GM21381 (cell line): ENCODE results near the gene EXOC1.
"Not testable (repeated sequence)": the region's sequence is repeated elsewhere in the genome, so short reads cannot be mapped to it uniquely, and the experiment has no call there.

Experiments used
- ATAC-seq: cut with Tn5 transposase; IDR thresholded peaks from one replicate; pipeline ENCODE4 v1.9.1; 2021; ENCODE audit warnings: mild to moderate bottlenecking, moderate library complexity; ENCODE audit not compliant: unreplicated experiment

Gene EXOC1, protein sequence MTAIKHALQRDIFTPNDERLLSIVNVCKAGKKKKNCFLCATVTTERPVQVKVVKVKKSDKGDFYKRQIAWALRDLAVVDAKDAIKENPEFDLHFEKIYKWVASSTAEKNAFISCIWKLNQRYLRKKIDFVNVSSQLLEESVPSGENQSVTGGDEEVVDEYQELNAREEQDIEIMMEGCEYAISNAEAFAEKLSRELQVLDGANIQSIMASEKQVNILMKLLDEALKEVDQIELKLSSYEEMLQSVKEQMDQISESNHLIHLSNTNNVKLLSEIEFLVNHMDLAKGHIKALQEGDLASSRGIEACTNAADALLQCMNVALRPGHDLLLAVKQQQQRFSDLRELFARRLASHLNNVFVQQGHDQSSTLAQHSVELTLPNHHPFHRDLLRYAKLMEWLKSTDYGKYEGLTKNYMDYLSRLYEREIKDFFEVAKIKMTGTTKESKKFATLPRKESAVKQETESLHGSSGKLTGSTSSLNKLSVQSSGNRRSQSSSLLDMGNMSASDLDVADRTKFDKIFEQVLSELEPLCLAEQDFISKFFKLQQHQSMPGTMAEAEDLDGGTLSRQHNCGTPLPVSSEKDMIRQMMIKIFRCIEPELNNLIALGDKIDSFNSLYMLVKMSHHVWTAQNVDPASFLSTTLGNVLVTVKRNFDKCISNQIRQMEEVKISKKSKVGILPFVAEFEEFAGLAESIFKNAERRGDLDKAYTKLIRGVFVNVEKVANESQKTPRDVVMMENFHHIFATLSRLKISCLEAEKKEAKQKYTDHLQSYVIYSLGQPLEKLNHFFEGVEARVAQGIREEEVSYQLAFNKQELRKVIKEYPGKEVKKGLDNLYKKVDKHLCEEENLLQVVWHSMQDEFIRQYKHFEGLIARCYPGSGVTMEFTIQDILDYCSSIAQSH

GRCh38 chr4:55853484-55854046 is at the start of gene EXOC1:
Gene EXOC1, plus strand, starts transcription at chr4:55853648. Its CDS starts 4,676 bp downstream, at chr4:55858324.
- peak; percentile 99 for ATAC-seq

DNA sequence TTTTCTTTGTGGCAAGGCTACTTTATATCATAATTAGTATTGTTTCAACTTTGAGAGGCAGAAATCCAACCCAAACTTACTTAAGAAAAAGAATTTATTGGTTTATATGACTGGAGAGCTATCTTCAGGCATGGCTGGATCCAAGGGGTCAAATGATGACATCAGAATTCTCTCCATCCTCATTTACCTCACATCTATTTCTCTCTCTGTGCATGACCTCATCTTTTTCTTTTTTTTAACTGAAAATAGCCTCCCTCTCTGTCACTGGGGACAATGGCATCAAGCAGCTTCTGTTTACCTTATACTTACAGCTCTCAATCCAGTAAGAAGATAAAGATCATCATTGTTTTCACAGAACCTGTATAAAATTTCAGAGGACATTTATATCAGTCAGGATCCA is 45.9 kb upstream of the EXOC1 start:
- no peak for ATAC-seq

GRCh38 chr4:55808186-55808585 is 45.3 kb upstream of the EXOC1 start:
- ATAC-seq, result no peak

GRCh38 chr4:55808632-55809031 is 44.8 kb upstream of the EXOC1 start:
- no peak for ATAC-seq

GRCh38 chr4:55817691-55818090 is 35.8 kb upstream of the EXOC1 start:
- ATAC-seq, result no peak

GRCh38 chr4:55819634-55820033 is 33.8 kb upstream of the EXOC1 start, which contains the start of gene EXOC1L:
Gene EXOC1L, plus strand, starts transcription at chr4:55819790. Its CDS starts 237 bp downstream, at chr4:55820027.
- no peak for ATAC-seq

- ATAC-seq, result no peak
Observed at GRCh38 chr4:55820279-55820678, 33.2 kb upstream of the EXOC1 start.

DNA sequence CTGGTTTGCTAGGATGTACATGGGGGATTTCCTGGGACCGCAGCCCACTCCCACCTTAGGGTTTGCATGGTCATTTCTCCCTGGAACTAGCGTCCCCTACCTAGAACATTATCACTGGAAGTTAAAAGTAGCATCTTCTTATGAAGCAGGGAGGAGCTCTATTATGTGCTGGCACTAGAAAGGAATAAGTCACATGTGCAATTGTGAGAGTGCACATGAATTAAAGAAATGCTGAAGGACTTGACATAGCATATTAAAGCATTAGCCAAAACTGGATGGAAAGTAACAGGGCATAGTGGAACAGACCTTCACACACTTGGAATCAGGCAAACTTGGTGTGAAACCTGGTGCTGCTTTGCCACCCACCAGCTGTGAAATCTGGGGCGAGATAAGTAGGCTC is 31.1 kb upstream of the EXOC1 start:
- no peak for ATAC-seq

DNA sequence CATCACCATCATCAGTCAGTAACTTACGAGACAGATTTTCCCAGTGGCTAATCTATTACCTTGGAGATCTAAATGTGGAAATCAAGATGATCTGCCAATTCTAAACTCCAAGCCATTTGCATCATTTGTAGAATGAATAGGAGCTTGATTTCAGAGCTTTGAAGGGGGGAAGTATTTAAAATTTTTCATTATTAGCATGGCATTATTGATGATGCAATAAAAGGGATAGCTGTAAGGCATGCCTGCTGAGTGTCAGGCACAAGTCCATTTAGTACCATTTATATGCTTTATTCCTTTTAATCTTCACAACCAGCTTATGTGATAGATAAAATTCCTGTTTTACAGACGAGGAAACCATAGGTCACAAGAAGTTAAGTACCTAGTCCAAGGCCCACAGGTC is 28.6 kb upstream of the EXOC1 start:
- ATAC-seq, result no peak

GRCh38 chr4:55826986-55827385 is 26.5 kb upstream of the EXOC1 start:
- ATAC-seq, result no peak

DNA sequence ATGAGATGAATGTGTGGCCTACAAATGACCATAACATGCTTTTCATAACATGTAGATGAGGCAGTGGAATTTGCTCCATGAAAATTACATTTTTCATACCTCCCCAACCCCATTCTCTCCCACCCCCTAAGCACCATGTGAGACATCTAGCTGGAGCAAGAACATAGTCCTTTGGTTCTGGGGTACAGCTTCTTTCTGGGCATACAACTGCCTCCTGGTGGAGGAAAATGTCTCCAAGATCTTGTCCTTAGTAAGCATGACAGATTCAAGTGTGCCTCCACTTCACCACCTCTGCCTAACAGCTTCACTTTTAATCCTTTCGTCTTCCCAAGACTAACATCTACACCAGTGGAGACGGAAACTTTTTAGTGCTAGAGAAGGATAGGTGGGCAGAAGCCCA is 25.9 kb upstream of the EXOC1 start:
- ATAC-seq, result no peak

- no peak for ATAC-seq
Observed at GRCh38 chr4:55830048-55830447, 23.4 kb upstream of the EXOC1 start.

- no peak for ATAC-seq
Observed at GRCh38 chr4:55830716-55831115, 22.7 kb upstream of the EXOC1 start.

DNA sequence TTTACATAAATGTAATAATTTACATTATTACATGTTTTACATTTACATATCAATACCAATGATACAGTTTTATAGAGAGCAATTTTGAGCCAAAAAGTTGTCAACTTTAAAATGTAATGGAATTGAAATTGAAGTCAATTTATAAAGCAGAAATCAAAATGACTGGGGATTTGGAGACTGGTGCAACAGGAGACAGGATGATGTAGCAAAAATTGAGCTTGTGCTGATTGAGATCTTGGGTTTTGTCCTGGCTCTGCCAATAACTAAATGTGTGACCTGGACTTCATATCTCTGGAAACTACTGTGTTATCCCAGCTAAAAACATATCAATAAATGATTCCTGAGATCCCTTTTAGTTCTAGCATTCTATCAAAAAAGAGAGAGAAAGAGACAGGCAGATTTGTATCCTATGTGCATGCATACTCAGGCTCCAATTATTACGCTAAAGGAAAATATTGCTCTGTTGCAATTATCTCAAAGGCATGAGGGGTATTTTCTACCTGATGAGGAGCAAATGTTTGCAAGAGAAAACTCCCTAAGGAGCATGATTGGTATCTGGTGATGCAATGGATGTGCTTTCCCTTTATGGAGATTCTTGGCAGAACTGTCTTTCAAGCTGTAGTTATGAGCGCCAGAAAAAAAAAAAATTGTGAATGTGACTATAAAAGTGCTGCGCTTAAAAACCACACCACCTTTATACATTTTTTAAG is 19.2 kb upstream of the EXOC1 start:
- ATAC-seq, result no peak

DNA sequence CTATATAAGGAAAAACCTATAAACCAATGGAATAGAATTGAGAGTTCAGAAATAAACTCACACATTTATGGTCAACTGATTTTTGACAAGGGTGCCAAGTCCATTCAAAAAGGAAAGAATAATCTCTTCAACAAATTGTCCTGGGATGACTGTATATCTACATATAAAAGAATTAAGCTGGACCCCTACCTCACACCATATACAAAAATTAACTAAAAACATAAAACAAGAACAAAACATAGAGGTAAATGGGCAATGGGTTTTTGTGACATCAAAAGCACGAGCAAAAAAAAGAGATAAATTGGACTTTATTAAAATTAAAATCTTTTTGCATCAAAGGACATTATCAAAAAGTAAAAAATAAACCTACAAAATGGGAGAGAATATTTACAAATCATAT is 15.5 kb upstream of the EXOC1 start:
- ATAC-seq, result no peak

DNA sequence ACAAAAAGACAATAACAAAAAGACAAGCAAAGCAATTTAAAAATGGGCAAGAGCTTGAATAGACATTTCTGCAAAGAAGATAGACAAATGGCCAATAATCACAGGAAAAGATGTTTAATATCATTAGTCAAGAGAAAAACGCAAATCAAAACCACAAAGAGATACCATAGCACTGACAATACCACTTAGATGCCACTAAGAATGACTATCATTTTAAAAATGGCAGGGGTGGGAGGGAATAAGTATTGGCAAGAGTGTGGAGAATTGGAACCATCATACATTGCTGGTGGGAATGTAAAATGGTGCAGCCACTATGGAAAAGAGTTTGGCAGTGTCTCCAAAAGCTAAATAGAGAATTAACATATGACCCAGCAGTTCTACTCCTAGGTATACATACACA is 15.1 kb upstream of the EXOC1 start:
- ATAC-seq, result no peak

DNA sequence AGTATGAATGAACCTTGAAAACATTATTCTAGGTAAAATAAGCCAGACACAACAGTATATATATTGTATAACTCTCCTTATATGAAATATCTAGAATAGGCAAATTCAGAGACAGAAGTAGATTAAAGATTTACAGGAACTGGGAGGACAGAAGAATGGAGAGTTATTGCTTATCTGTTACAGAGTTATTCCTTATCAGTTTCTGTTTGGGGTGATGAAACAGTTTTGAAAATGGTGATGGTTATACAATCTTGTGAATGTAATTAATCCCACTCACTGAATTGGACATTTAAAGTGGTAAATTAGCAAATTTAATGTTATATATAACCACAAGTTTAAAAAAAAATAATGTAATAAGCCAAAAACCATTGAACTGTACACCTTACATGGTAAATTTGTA is 14.5 kb upstream of the EXOC1 start:
- no peak for ATAC-seq

GRCh38 chr4:55840956-55841355 is 12.5 kb upstream of the EXOC1 start:
- no peak for ATAC-seq

GRCh38 chr4:55841373-55842239 is 11.8 kb upstream of the EXOC1 start:
- not testable (repeated sequence) for ATAC-seq

- not testable (repeated sequence) for ATAC-seq
Observed at GRCh38 chr4:55842312-55842711, 11.1 kb upstream of the EXOC1 start.
